CD8-positive, alpha-beta memory T cell (primary cell): ENCODE measurements around the gene TMEM131. TPM values are rescaled to one million over a fixed set of nuclear protein-coding genes. Genes with fewer than 3 reads are reported as not detected.

Source experiments
- CTCF ChIA-PET: fragments of 350-600 bp; sonication (Branson Sonifier 250); formaldehyde crosslinking; loops from one replicate; lab custom pipeline; 2021; ENCODE audit warnings: antibody characterized with exemption; lab: Charles Lee
- POLR2A ChIA-PET: fragments of 350-600 bp; sonication (Branson Sonifier 250); formaldehyde crosslinking; loops from one replicate; lab custom pipeline; 2021; ENCODE audit warnings: antibody characterized with exemption; lab: Charles Lee
- DNase-seq, 5 donors: peaks; one replicate each; pipeline versions ENCODE4 v3.0.0 to v3.0.0-alpha.2; 2020 to 2022; ENCODE audit warnings: mixed read lengths in 1 of 5
- H3K27ac ChIP-seq: one replicate; pipeline ENCODE4 v1.7.0; 2013; ENCODE audit warnings: low read depth, mild to moderate bottlenecking, low read length, moderate library complexity
- H3K27me3 ChIP-seq: 2 replicates; pipeline ENCODE4 v1.7.0; 2013; ENCODE audit warnings: low read length, mild to moderate bottlenecking; ENCODE audit not compliant: insufficient read depth, poor library complexity, severe bottlenecking
- H3K36me3 ChIP-seq: 2 replicates; pipeline ENCODE4 v1.7.0; 2013; ENCODE audit warnings: mild to moderate bottlenecking, low read length, moderate library complexity; ENCODE audit not compliant: insufficient read depth
- H3K4me1 ChIP-seq: 2 replicates; pipeline ENCODE4 v1.7.0; 2013; ENCODE audit warnings: mild to moderate bottlenecking, low read length, moderate library complexity; ENCODE audit not compliant: insufficient read depth
- H3K4me3 ChIP-seq: 2 replicates; pipeline ENCODE4 v1.7.0; 2013; ENCODE audit warnings: mild to moderate bottlenecking, low read length
- H3K9me3 ChIP-seq: 2 replicates; pipeline ENCODE4 v1.7.0; 2013; ENCODE audit warnings: mild to moderate bottlenecking, low read length
- H3K27ac Mint-ChIP-seq, 8 donors: one replicate each; pipeline ENCODE4 v1.8.0; 2020 to 2021; ENCODE audit warnings: mixed read lengths in 8 of 8, mild to moderate bottlenecking in 6 of 8, inconsistent platforms in 3 of 8, moderate library complexity in 3 of 8
- H3K27me3 Mint-ChIP-seq, 2 donors: one replicate each; pipeline ENCODE4 v1.8.0; 2020 to 2021; ENCODE audit warnings: mixed read lengths in 2 of 2, mild to moderate bottlenecking in 1 of 2, moderate library complexity in 1 of 2
- H3K36me3 Mint-ChIP-seq, 3 donors: one replicate each; pipeline ENCODE4 v1.8.0; 2020 to 2021; ENCODE audit warnings: mixed read lengths in 3 of 3, inconsistent platforms in 1 of 3, mild to moderate bottlenecking in 1 of 3
- H3K4me1 Mint-ChIP-seq, 3 donors: one replicate each; pipeline ENCODE4 v1.8.0; 2020 to 2021; ENCODE audit warnings: mixed read lengths in 3 of 3, inconsistent platforms in 1 of 3, mild to moderate bottlenecking in 1 of 3
- H3K4me3 Mint-ChIP-seq, 7 donors: one replicate each; pipeline ENCODE4 v1.8.0; 2020 to 2021; ENCODE audit warnings: mixed read lengths in 7 of 7, mild to moderate bottlenecking in 6 of 7, moderate library complexity in 4 of 7, inconsistent platforms in 2 of 7
- H3K9me3 Mint-ChIP-seq, 5 donors: one replicate each; pipeline ENCODE4 v1.8.0; 2020 to 2022; ENCODE audit warnings: mixed read lengths in 5 of 5, mild to moderate bottlenecking in 3 of 5, moderate library complexity in 2 of 5, inconsistent platforms in 1 of 5
- polyA plus RNA-seq: library from polyadenylated mRNA; unstranded; fragments of 300-500 nt; fragmentation: Illumina TruSeq; gene quantifications from one replicate; pipeline ENCODE4 v1.2.3, GENCODE V29; 2021
- total RNA-seq, 2 experiments: library from RNA; stranded (reverse); gene quantifications; one replicate each; pipeline ENCODE4 v1.2.3, GENCODE V29; 2021

Gene TMEM131
- total and polyA plus RNA-seq, 3 experiments from 2014 or later = 14.4 to 35.4 (median 34.7) TPM

GRCh38 chr2:97792416-97792815 is 203.3 kb downstream of the TMEM131 start:
- H3K27ac ChIP-seq = no peak overlapping the region
- POLR2A ChIA-PET = no interaction called here
- no peaks in the 10 kb centered on the region for H3K4me1 ChIP-seq
- H3K27me3 ChIP-seq = no peaks in the 10 kb centered on the region
- H3K4me1 Mint-ChIP-seq = no peaks in the 10 kb centered on the region
- CTCF ChIA-PET = interaction anchor here (1.2 to 1.6 kb wide), 2 partner anchors 15 to 202 kb away, joined by 3 to 6 read pairs; no protein-coding TSS in a partner anchor
- H3K36me3 Mint-ChIP-seq = peaks cover 8 to 78% (median 15%) of the 10 kb centered on the region in 3 donors
- H3K27ac Mint-ChIP-seq = no peak overlapping the region
- no peaks in the 10 kb centered on the region for H3K27me3 Mint-ChIP-seq
- H3K9me3 Mint-ChIP-seq = no peaks in the 10 kb centered on the region
- no peaks in the 10 kb centered on the region for H3K9me3 ChIP-seq
- H3K4me3 Mint-ChIP-seq = peak overlapping the region in 1 of 7 donors; percentile 23
- no peak for DNase-seq
- no peak overlapping the region for H3K4me3 ChIP-seq
- no peaks in the 10 kb centered on the region for H3K36me3 ChIP-seq

DNA sequence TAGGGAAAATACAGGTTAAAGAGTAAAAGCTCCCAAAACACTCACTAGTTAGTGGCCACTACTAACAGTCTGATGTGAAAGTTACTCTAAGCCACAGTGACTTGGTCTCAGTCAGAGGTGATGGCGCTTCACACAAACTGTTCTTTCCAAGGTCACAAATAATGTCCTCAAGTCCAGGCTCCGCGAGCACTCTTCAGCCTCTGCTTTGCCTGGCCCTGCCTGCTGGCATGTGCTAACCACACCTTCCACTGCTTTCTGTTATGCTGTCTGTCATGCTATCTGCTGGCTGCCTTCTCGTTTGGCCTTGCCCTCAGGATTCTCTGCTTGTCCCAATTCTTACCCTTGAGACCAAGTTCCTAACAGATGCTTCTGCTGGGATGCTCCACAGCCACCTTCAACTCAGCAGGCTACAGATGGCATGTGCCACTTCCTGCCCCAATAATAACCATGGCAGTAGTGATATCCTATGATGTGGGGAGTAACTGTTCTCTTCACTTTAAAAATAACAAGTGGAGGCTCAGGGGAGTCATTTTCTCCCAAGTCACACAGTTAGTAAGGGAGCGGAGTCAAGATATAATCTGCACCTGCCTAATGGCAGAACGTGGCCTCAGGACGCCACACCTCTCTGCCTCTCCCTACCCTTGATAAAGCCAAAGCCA is 206.6 kb downstream of the TMEM131 start:
- Mint-ChIP-seq H3K4me3 (no peak overlapping the region), H3K27me3 (no peaks in the 10 kb centered on the region), H3K36me3 (peaks cover 8 to 68% (median 16%) of the 10 kb centered on the region in 3 donors), H3K27ac (peak overlapping the region in 1 of 8 donors; percentile 17), H3K4me1 (no peaks in the 10 kb centered on the region), H3K9me3 (no peaks in the 10 kb centered on the region)
- Histone ChIP-seq H3K4me3 (no peak overlapping the region), H3K4me1 (no peaks in the 10 kb centered on the region), H3K27me3 (no peaks in the 10 kb centered on the region), H3K9me3 (no peaks in the 10 kb centered on the region), H3K36me3 (no peaks in the 10 kb centered on the region), H3K27ac (no peak overlapping the region)
- DNase-seq = no peak
- POLR2A ChIA-PET = no interaction called here
- CTCF ChIA-PET = no interaction called here

- Mint-ChIP-seq H3K9me3 (no peaks in the 10 kb centered on the region), H3K4me1 (peaks cover 0 to 2% (median 0%) of the 10 kb centered on the region in 3 donors), H3K36me3 (peaks cover 0 to 47% (median 16%) of the 10 kb centered on the region in 3 donors), H3K27ac (peak overlapping the region in 3 of 8 donors; percentile 10 to 31 (median 12)), H3K4me3 (no peak overlapping the region), H3K27me3 (no peaks in the 10 kb centered on the region)
- no peak overlapping the region for H3K4me3 ChIP-seq
- ChIA-PET CTCF (no interaction called here), POLR2A (no interaction called here)
- no peaks in the 10 kb centered on the region for H3K36me3 ChIP-seq
- H3K9me3 ChIP-seq = no peaks in the 10 kb centered on the region
- no peaks in the 10 kb centered on the region for H3K27me3 ChIP-seq
- no peak overlapping the region for H3K27ac ChIP-seq
- DNase-seq = no peak
- H3K4me1 ChIP-seq = no peaks in the 10 kb centered on the region
Observed at GRCh38 chr2:97785818-97786217, 209.9 kb downstream of the TMEM131 start.

DNA sequence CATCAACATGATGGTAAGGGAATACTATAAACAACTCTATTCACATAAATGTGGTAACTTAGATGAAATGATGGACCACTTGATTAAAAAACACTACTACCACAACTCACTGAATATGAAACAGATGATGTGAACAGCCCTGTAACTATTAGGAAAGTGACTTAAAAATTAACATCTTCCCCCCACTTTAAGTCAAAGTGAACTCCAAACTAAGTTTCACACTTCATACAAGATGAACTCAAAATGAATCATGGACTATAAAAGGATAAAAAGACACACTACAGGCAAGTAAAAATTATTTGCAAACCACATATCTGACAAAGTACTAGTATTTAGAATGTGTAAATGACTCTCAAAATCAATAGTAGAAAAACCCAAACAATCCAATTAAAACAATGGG is 210.8 kb downstream of the TMEM131 start:
- Histone ChIP-seq H3K36me3 (no peaks in the 10 kb centered on the region), H3K27ac (no peak overlapping the region), H3K27me3 (no peaks in the 10 kb centered on the region), H3K4me1 (no peaks in the 10 kb centered on the region), H3K4me3 (no peak overlapping the region), H3K9me3 (no peaks in the 10 kb centered on the region)
- no peak overlapping the region for H3K4me3 Mint-ChIP-seq
- POLR2A ChIA-PET = interaction anchor here (0.8 kb wide), 1 partner anchor 29 kb away, joined by 3 read pairs; no protein-coding TSS in a partner anchor
- no peaks in the 10 kb centered on the region for H3K27me3 Mint-ChIP-seq
- DNase-seq = no peak
- peaks cover 0 to 2% (median 0%) of the 10 kb centered on the region in 3 donors for H3K4me1 Mint-ChIP-seq
- H3K9me3 Mint-ChIP-seq = no peaks in the 10 kb centered on the region
- no peak overlapping the region for H3K27ac Mint-ChIP-seq
- H3K36me3 Mint-ChIP-seq = peaks cover 0 to 46% (median 17%) of the 10 kb centered on the region in 3 donors
- CTCF ChIA-PET = no interaction called here

DNA sequence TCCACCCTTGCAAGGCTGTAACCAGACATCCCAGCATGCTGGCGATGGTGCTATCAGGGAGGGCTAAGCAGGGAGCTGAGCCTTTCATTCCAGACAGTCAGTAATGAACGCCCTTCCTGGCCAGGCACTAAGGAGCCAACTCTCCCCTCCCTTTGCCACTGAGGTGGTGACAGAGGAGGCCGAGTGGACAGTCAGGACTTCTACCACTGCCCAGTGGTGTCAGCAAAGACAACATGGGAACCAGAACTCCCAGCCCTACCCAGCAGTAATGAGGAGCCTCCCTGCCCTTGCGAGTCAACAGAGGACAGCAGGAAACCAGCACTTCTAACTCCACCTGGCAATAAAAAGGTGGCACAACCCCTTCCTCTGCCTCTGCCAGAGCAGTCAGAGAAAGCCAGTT is 213.8 kb downstream of the TMEM131 start:
- no peak overlapping the region for H3K27ac Mint-ChIP-seq
- peaks cover 0 to 40% (median 12%) of the 10 kb centered on the region in 3 donors for H3K36me3 Mint-ChIP-seq

GRCh38 chr2:97779141-97779540 is 216.6 kb downstream of the TMEM131 start:
- H3K9me3 Mint-ChIP-seq = no peaks in the 10 kb centered on the region

More for the DNA sequence above, 213.8 kb downstream of the TMEM131 start:
- ChIA-PET CTCF (no interaction called here), POLR2A (no interaction called here)
- Mint-ChIP-seq H3K4me1 (peaks cover 0 to 4% (median 0%) of the 10 kb centered on the region in 3 donors), H3K27me3 (no peaks in the 10 kb centered on the region), H3K9me3 (no peaks in the 10 kb centered on the region), H3K4me3 (no peak overlapping the region)
- no peak for DNase-seq
- no peaks in the 10 kb centered on the region for H3K27me3 ChIP-seq
- no peaks in the 10 kb centered on the region for H3K4me1 ChIP-seq
- H3K27ac ChIP-seq = no peak overlapping the region
- H3K4me3 ChIP-seq = no peak overlapping the region
- H3K36me3 ChIP-seq = no peaks in the 10 kb centered on the region
- no peaks in the 10 kb centered on the region for H3K9me3 ChIP-seq

GRCh38 chr2:97775074-97775473 is 220.7 kb downstream of the TMEM131 start:
- Mint-ChIP-seq H3K27me3 (peaks cover 0 to 1% of the 10 kb centered on the region in 2 donors), H3K36me3 (peaks cover 0 to 77% (median 21%) of the 10 kb centered on the region in 3 donors), H3K4me1 (peaks cover 0 to 9% (median 9%) of the 10 kb centered on the region in 3 donors), H3K4me3 (no peak overlapping the region), H3K9me3 (no peaks in the 10 kb centered on the region), H3K27ac (no peak overlapping the region)
- CTCF ChIA-PET = interaction anchor here (1.5 kb wide), 1 partner anchor 8 kb away, joined by 4 read pairs; no protein-coding TSS in a partner anchor
- Histone ChIP-seq H3K9me3 (no peaks in the 10 kb centered on the region), H3K36me3 (no peaks in the 10 kb centered on the region), H3K27ac (no peak overlapping the region), H3K27me3 (no peaks in the 10 kb centered on the region), H3K4me1 (no peaks in the 10 kb centered on the region), H3K4me3 (no peak overlapping the region)
- no peak for DNase-seq
- POLR2A ChIA-PET = no interaction called here

More at GRCh38 chr2:97779141-97779540, 216.6 kb downstream of the TMEM131 start:
- H3K27ac ChIP-seq = no peak overlapping the region
- Mint-ChIP-seq H3K4me3 (no peak overlapping the region), H3K27me3 (peaks cover 0 to 1% of the 10 kb centered on the region in 2 donors), H3K4me1 (peaks cover 0 to 12% (median 8%) of the 10 kb centered on the region in 3 donors), H3K27ac (no peak overlapping the region), H3K36me3 (peaks cover 0 to 56% (median 21%) of the 10 kb centered on the region in 3 donors)
- no peaks in the 10 kb centered on the region for H3K27me3 ChIP-seq
- H3K9me3 ChIP-seq = no peaks in the 10 kb centered on the region
- H3K36me3 ChIP-seq = no peaks in the 10 kb centered on the region
- no peak overlapping the region for H3K4me3 ChIP-seq
- H3K4me1 ChIP-seq = no peaks in the 10 kb centered on the region
- POLR2A ChIA-PET = no interaction called here
- CTCF ChIA-PET = no interaction called here
- no peak for DNase-seq

- ChIA-PET CTCF (interaction anchor here (1.3 kb wide), 1 partner anchor 74 kb away, joined by 4 read pairs; no protein-coding TSS in a partner anchor), POLR2A (interaction anchor here (0.6 kb wide), 1 partner anchor 550 kb away, joined by 3 read pairs; no protein-coding TSS in a partner anchor)
- Histone ChIP-seq H3K9me3 (no peaks in the 10 kb centered on the region), H3K27ac (no peak overlapping the region), H3K27me3 (no peaks in the 10 kb centered on the region), H3K4me3 (no peak overlapping the region), H3K4me1 (no peaks in the 10 kb centered on the region), H3K36me3 (no peaks in the 10 kb centered on the region)
- Mint-ChIP-seq H3K9me3 (no peaks in the 10 kb centered on the region), H3K4me3 (peak overlapping the region in 2 of 7 donors; percentile 6 to 19), H3K4me1 (peaks cover 0 to 9% (median 9%) of the 10 kb centered on the region in 3 donors), H3K27me3 (peaks cover 0 to 1% of the 10 kb centered on the region in 2 donors), H3K27ac (peak overlapping the region in 5 of 8 donors; percentile 7 to 50 (median 24)), H3K36me3 (peaks cover 0 to 74% (median 21%) of the 10 kb centered on the region in 3 donors)
- no peak for DNase-seq
Observed at GRCh38 chr2:97774425-97774824, 221.3 kb downstream of the TMEM131 start.
